ENCODE results near the gene NFATC4.

- no peak for TF ChIP-seq EZH2 (IDR thresholded peaks at IDR 0.05; ENCODE audit: borderline replicate concordance, low read length)
- no peak for TF ChIP-seq CTCF (IDR thresholded peaks at IDR 0.05; ENCODE audit: low read length)
Observed at GRCh38 chr14:24408764-24409163, 40.8 kb downstream of the NFATC4 start.
